GM19351 (cell line): ENCODE measurements around the gene MAP3K5.

ENCODE experiments used
- ATAC-seq: cut with Tn5 transposase; IDR thresholded peaks from one replicate; pipeline ENCODE4 v1.9.1; 2021; ENCODE audit warnings: mild to moderate bottlenecking, moderate library complexity; ENCODE audit not compliant: unreplicated experiment

MAP3K5 gene

DNA sequence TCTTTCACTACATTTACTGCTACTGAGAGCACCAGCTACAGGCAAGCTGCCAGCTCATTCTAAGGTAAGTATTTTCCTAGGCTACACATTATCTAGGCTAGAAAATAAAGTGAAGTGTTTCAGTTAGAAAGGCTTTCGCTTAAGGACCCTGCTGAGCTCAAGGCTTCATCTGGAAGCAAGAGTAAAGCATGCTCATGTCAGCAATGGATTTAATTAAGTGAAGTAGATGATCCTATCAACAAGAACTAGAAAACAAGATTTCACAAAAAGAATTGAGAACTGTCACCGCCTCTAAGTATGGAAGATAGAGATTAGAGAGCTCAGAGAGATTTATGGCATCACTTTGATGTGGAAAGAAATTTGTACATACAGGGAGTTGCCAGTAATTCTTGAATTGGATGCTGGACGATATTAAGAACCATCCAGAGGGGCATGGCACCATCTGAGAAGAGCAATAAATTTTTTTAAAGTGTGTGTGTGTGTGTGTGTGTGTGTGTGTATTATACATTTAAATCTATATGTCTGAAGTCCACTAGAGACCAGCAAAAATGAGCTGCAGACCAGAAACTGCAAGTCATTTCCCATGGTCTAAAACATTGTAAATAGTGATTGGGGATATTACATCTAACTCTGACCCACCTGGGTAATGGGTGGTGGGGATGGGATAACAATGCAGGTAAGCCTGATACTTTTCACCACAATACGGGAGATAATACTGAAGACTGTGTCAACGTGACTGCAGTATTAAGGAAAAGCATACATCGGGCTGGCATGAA is 136.8 kb downstream of the MAP3K5 start:
- ATAC-seq, result no peak

DNA sequence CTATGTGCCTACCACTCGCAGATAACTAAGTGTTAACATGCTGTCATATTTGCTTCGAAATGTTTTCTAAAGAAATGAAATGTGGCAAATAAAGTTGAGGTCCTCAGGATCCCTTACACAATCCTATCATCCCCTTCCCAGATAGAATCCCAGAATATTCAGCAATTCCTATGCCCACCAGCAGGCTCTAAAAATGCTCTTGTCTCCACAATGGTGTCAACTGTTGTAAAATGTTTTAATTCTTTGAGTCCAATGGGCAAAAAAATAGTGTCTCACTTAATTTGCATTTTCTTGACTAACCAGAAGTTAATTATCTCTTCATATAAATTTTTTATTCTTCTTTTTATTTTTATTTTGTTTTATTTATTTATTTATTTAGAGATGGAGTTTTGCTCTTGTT is 138.2 kb downstream of the MAP3K5 start:
- no peak for ATAC-seq

DNA sequence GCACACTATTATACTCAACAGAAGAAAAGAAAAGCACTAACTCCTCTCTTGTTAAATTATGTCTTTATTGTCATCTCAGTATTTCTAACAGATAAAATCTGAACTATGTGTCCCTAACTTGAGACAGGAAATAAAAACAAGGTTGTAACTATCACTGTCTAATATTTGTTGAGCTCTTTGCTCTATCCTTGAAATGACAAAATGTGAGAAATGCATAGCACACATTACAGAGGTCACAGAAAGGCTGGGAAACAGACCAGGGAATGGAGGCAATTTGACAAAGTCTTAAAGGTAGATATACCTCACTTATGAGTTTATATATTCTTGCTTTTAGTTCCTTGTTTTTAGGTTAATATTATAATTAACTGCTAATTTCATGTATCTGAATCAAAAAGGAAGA is 139.6 kb downstream of the MAP3K5 start:
- no peak for ATAC-seq

DNA sequence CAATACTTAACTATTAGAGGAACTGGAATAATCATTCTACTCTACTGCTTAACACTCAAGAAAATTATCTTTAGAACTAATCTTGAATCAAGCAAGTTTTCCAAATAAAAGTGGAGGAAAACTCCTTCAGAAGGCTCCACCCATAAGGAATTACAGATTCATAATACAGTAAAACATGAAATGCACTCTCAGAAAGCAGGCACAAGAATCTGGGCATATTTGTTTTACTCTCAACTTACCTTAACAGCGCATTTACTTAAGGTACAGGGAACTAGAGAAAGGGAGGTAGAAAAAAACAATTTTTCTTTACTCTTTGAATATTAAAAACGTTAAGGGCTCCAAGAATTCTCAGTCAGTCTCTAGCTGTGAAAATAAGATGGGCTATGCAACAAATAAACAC is 140.3 kb downstream of the MAP3K5 start:
- no peak for ATAC-seq

DNA sequence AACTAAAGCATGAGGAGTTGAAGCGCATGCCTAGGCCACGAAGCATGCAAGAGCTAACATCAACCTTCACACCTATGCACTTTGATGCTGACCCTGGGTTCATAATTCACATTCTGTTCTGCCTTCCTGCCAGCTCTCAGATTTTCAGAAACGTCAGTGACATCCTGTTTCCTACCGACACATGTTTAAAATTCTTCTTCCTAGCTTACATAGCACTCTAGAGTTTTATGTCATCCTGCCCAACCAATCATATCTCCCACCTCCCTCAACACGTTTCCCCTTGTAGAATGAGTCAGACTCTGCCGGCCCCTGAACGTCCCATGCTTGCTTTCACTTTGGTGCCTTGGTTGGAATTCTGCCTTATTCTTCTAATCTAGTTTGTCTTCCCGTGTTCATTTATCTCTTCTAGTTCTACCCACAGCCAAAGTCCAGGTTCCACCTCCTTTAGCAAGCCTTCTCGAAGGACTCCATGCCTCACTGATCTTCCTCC is 144.9 kb downstream of the MAP3K5 start:
- peak; percentile 75 for ATAC-seq

DNA sequence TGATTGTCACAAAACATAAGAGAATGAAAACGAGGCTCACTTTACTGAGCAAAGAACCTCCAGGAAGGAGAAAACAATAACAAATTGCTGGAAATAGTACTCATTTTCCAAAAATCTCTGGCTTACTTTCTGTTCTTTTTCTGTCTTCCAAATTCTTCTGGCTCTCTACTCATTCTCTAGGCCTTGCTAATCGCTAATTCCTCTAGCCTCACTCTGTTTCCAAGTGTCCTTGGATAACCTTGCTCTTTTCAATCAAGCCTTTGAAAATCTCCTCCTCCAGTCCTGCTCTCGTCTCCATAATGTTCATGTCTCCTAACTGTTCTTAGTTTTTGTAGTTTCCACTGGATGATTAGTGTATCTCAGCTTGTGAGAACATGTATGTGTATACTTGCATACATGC is 145.9 kb downstream of the MAP3K5 start:
- no peak for ATAC-seq

DNA sequence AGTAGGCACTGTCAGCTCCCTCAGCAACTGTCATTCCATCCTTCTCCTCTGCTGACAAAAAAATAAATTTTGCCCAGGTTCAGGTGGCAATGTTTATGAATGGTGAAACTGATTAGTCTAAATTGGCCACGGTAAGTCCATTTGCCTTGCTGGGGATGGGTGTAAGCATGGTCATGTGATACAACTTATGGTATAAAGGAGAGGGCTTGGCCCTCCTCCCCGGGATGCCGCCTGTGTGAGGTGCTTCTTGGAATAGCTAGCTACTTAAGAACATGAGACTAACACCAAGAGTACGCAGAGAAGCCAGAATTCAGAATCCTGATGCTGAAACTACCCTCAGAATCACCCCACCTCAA is 147.7 kb downstream of the MAP3K5 start:
- peak; percentile 12 for ATAC-seq

DNA sequence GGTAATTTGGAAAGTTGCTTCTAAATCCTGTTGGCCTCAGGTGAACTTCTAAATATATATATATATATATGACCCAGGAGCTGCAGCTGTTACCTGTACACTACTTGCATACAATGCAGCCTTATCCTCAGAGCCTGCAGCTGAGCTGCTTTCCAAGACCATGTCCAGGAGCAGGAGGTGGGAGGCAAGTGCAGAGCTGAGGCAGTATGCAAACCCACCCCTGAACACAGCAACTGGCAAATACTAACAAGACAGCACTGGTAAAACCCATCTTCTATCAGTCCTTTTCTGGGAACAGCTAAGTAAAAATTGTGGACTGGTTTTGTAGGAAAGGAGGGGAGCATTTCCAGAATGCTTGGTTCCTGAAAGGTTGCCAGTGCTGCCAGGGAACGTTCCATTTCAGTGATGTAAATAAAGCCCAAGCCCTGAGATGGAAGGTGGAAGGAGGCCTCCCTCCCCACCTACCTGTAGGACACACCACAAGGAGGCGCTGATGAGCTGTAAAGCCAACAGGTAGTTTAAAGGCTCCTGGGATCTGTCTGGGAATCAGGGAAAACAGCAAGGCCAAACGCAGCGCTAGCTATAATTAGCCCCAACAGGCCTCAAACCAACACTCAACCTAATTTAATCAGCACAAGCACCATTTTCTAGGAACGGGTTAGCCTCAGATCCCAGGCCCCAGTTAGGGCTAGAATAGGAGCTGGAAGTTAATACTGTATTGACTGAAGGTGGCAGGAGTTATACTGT is 148.3 kb downstream of the MAP3K5 start:
- ATAC-seq, result peak; percentile 57

DNA sequence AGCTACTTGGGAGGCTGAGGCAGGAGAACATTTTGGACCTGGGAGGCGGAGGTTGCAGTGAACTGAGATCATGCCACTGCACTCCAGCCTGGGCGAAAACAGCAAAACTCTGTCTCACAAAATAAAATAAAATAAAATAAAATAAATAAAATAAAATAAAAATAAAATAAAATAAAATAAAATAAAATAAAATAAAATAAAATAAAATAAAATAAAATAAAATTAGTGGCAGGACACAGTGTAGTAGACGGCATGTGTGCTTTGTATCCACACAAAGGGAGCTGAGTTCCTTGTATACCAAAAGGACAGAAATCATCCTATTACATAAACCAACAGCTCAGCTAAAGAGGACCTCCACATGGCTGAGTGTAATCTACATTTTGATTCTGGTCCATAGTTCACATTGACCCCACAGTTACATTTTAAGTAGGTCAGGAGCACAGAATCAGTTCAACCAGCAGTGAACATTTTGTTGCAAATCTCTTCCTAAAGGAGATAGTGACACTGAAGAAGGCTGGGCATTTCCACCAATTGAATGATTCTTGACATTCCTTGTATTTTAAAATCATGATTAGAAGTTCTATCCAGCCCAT is 150.3 kb downstream of the MAP3K5 start:
- ATAC-seq, result no peak

DNA sequence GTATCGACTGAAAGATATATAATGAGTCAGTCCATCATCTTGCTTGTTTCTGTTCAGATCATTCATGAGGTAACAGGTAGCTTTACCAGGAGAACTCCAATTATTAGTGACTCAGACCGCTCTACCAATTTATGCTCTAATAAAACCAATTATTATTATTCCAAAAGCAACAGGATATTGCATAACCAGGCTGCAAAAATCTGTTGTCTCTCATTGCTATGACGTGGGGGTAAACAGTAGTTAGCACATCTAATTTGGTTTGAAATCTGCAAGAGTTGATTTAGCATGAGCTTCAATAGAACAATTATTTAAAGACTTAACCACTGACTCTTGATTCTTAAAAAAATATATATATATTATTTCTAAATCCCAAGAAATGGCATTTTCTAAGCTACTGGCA is 151.1 kb downstream of the MAP3K5 start:
- no peak for ATAC-seq

DNA sequence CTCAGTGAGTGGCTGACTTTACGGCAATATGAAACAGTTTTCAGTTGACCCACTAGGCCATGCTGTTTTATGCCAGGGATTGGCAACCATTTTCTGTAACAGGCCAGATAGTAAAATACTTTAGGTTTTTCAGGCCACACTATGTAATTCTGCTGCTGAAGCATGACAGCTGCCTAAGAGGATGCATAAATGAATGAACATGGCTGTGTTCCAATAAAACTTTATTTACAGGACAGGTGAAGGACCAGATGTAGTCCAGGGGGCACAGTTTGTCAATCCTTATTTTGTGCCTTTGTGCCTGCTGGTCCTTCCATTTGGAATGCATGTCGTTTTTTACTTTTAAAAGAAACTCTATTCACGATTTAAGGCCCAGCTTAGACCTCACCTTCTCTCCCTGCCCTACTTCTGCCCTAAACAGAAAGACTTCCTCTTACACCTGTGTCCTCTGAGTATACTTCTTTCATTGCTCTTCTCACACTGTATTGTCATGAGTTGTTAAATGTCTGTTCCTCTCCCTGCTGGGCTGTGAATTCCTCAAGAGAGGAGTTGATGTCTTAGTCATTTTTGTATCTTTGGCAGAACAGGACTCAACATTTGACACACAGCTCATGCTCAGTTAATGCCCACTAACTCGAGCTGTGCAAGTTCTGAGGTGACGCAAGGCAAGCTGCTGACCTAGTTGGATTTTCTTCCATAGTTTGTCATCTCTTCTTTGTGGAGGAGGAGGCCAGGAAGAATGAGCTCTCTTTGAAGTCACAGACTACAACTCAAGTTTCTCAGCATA is 152.0 kb downstream of the MAP3K5 start:
- no peak for ATAC-seq

DNA sequence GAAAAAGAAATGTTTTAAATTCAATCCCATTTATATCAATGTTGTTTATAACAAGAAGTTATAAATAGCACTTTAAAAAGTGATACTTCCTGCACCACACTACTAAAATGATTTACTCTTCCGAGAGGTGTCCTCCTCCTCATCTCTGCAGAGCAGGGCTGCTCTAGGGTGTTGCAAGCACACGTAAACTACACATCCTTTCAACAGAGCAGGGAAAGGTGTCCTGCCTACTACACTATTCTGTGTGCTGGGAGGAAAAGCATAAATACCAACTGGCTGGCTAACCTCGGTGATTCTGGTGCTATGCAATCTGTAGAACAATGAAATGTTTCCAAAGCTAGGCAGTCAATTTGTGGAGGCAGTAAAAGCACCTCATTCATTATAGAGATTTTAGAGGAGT is 152.6 kb downstream of the MAP3K5 start:
- ATAC-seq, result no peak

DNA sequence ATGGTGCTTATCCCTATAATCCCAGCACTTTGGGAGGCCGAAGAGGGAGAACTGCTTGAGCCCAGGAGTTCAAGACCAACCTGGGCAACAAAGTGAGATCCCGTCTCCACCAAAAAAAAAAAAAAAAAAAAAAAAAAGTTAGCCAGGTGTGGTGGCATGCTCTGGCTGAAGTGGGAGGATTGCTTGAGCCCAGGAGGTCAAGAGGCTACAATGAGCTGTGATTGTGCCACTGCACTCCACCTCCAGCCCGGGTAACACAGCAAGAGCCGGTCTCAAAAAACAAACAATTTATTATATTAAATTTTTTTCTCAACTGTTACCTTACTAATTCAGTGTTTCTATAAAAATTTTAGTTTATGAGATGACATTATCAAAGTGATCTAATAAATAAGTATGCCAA is 156.7 kb downstream of the MAP3K5 start:
- ATAC-seq, result no peak

DNA sequence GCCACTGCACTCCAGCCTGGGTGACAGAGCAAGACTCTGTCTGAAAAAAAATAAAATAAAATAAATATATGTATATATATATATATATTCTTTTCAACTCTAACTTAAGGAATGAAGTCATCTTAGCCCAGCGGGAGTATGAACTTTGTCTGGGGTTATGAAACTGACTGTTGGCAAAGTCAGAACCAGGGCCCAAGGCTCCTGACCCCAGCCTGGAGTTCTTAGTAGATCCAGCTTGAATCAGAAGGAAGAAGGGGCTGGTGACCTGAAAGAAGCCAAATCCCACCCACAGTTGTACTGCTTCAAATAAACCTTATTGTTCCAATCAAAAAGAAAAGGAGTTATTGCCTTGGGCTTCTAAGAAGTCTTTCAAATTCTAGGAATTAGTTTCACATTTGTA is 158.9 kb downstream of the MAP3K5 start:
- ATAC-seq, result no peak

DNA sequence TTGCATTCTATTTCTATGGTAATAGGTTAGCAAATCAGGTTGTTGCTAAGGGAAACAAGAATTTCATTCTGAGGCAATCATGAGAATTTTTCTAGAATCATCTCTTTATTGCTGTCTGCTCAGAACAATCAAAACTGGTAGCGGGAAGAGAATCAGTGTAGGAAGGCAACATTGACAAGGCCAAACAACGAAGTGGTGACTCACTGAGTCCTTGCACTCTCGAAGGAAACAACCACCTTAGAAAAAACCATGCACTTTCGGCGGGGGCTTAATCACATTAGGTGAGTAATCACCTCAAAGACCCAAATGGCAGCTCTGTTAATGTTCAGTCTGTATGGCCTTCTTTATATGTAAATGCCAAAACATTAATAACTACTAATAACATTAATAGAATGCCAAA is 163.3 kb downstream of the MAP3K5 start:
- no peak for ATAC-seq

DNA sequence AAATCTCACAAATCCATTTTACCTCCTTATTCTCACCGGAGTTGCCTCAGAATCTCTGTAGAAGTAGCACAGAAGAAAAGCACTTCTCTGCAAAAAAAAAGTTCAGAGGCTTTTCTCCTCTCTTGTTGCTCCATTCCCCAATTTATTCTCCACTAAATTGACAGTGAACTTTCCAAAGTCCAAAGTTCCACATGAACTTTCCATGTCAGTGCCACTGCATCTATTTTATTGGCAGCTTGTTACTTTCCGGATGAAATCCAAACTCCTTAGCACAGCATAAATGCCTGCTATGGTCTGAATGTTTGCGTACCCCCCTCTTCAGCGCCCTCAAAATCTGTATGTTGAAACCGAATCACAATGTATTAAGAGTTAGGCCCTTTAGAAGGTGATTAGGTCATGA is 165.1 kb downstream of the MAP3K5 start:
- no peak for ATAC-seq

DNA sequence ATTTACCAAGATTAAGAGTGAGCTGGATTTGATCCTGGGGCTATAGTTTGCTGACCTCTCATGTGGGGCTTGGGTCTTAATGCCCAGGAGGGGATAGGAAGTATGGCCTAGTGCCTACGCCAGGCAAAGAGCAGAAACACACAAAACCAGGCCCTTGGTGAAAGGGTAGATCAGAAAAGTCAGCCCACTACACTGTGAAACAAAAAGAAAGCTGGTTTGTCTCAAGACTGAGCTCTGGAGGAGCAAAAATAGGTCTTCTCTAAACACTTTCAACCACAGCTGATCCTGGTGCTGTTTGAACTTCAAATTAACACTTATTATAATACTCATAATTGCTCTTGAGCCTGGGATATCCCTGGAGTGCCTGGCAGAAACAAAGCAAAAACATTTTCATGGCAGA is 167.0 kb downstream of the MAP3K5 start:
- ATAC-seq, result no peak

DNA sequence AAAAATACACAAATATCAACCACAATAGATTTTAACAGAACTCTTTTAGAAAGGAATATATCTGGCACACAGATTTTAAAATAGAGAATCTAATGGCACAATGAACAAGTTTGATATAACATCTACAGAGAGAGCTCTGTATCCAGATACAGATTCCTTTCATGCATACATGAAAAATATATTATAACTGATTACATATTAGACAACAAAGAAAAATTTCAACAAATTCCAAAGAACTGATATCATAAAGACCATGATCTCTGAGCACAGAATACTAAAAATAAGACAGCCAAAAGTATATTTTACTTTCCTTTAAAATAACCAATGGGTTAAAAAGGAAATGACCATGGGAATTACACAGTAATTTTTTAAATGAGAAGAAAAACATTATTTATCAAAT is 167.9 kb downstream of the MAP3K5 start:
- ATAC-seq, result no peak

DNA sequence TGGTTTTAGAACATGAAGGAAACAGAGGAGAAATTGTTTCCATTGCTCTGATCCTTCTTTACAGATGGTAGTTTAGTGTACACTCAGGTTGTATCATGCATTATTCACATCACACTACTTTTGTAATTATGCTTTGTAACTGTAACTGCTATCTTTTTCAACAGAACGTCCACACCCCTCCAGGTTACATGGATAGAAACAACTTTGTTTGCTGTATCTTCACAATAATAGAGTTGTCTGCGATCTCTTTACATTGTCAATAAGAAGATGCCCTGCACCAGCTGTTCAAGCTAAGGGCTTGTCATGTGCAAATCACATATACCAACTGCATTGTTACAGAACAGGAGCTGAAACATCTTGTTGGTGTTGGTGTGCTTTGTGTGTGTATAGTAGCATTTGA is 174.2 kb downstream of the MAP3K5 start:
- no peak for ATAC-seq

DNA sequence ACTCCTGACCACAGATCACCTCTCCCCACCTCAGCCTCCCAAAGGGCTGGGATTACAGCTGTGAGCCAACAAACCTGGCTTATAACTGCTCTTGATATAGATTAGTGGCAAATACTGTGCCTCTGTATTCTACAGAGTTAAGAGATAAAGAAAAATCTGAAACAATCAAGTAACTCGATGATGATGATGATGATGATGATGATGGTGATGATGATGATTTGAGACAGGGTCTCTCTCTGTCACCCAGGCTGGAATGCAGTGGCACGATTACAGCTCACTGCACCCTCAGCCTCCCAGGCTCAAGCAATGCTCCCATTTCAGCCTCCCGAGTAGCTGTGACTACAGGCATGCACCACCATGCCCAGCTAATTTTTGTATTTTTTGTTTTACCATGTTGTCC is 175.8 kb downstream of the MAP3K5 start:
- ATAC-seq, result no peak

DNA sequence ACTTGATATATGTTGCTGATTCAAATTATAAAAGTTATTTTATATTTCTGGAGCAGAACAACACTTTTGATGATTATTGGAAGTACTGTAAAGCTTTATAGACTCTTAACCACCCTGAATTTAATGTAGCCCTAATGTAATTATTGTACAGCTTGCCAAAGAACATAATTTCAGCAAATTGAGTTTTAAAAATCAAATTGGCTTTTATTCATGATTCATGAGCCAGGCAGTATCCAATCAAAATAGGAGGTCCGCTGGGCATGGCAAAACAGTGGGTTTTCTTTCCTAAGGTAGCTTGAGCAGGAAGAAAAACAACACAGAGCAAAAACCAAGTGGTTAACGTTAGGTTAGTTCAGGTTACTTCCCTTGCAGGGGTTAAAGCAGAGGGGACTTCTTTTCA is 177.3 kb downstream of the MAP3K5 start:
- no peak for ATAC-seq
